TTC549 (cell line): Measurements from ENCODE around the gene ZSCAN16.

Experiments
- FAIRE-seq: peaks from 2 replicates; lab custom pipeline; 2012; peaks lifted over from hg19 to GRCh38; lab: Jason Lieb, UNC

Gene ZSCAN16

DNA sequence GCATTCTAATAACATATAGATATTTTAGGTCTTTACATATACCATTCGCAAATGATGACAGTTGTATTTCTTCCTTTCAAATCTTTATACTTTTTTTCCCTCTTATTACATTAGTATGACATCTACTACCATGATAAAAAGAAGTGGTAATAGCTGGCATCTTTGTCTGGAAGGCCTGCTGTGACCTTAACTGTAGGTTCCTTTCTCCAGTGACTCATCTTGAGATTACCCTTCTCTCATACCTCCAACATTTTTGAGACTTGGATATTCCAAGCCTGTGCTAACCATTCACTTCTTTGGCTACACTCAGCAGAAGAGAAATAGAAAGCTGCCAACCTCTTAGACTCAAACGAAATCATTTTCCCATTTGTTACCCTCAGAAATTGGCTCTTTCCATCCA is 47.6 kb downstream of the ZSCAN16 start:
- FAIRE-seq, result no peak

- FAIRE-seq, result no peak
These were observed 52.0 kb downstream of the ZSCAN16 start for GRCh38 chr6:28176373-28176772.
